T-helper 2 cell treated with Interferon-gamma antibody and Interleukin-4, amounts not matched to agents 100 ng/mL and 5 ng/mL, for 36 hours (primary cell): ENCODE measurements around the gene AGPAT3. TPM values are rescaled to one million over a fixed set of nuclear protein-coding genes. Genes with fewer than 3 reads are reported as not detected.

Experiments used
- intact Hi-C: fragments of 100-400 bp; cut with micrococcal nuclease; formaldehyde crosslinking; loops from one replicate; pipeline ENCODE4 v1.15.1; 2023
- total RNA-seq: library from RNA; stranded (reverse); gene quantifications from 2 replicates; pipeline ENCODE4 v1.2.3, GENCODE V29; 2022

The AGPAT3 gene
- total RNA-seq, 1 donor from 2014 or later, result 126 TPM

- intact Hi-C loops, result loop anchor here (5.0 kb wide), 1 partner anchor 38 kb away; no protein-coding TSS in a partner anchor
These were observed 55.1 kb downstream of the AGPAT3 start for GRCh38 chr21:43919871-43920801.

GRCh38 chr21:43921571-43921978 is 56.6 kb downstream of the AGPAT3 start:
- intact Hi-C loops, result no loop called here

GRCh38 chr21:43921979-43922945 is 57.2 kb downstream of the AGPAT3 start:
- intact Hi-C loops, result no loop called here

GRCh38 chr21:43922949-43923348 is 57.9 kb downstream of the AGPAT3 start:
- intact Hi-C loops, result no loop called here

GRCh38 chr21:43923391-43923790 is 58.4 kb downstream of the AGPAT3 start:
- intact Hi-C loops, result no loop called here

GRCh38 chr21:43924421-43925095 is 59.5 kb downstream of the AGPAT3 start:
- intact Hi-C loops, result no loop called here

- intact Hi-C loops, result no loop called here
These were observed 60.1 kb downstream of the AGPAT3 start for GRCh38 chr21:43925096-43925481.

GRCh38 chr21:43925609-43926008 is 60.6 kb downstream of the AGPAT3 start:
- intact Hi-C loops, result no loop called here

- intact Hi-C loops, result no loop called here
These were observed 61.2 kb downstream of the AGPAT3 start for GRCh38 chr21:43926196-43926595.

GRCh38 chr21:43927591-43928221 is 62.7 kb downstream of the AGPAT3 start:
- intact Hi-C loops, result no loop called here

GRCh38 chr21:43928222-43929125 is 63.5 kb downstream of the AGPAT3 start:
- intact Hi-C loops, result no loop called here

- intact Hi-C loops, result no loop called here
These were observed 64.4 kb downstream of the AGPAT3 start for GRCh38 chr21:43929217-43929971.

GRCh38 chr21:43930074-43930847 is 65.2 kb downstream of the AGPAT3 start:
- intact Hi-C loops, result no loop called here

GRCh38 chr21:43930848-43931375 is 65.9 kb downstream of the AGPAT3 start:
- intact Hi-C loops, result no loop called here

- intact Hi-C loops, result no loop called here
These were observed 66.5 kb downstream of the AGPAT3 start for GRCh38 chr21:43931489-43931888.

- intact Hi-C loops, result no loop called here
These were observed 67.0 kb downstream of the AGPAT3 start for GRCh38 chr21:43932005-43932404.

GRCh38 chr21:43933199-43933598 is 68.2 kb downstream of the AGPAT3 start:
- intact Hi-C loops, result no loop called here

GRCh38 chr21:43933680-43934079 is 68.7 kb downstream of the AGPAT3 start:
- intact Hi-C loops, result no loop called here
